Esophagus squamous epithelium (tissue), 5 donors: ENCODE results near the gene POLR2C. TPM values are rescaled to one million over a fixed set of nuclear protein-coding genes. Genes with fewer than 3 reads are reported as not detected.

Source experiments
- DNase-seq: peaks from one replicate; lab custom pipeline; 2025; lab: John Stamatoyannopoulos, UW
- H3K27ac ChIP-seq, 4 donors: fragments of 200-600 bp; sonication (generic); one replicate each; pipeline ENCODE4 v1.5.1; 2016 to 2019; ENCODE audit warnings: mild to moderate bottlenecking in 1 of 4
- H3K27me3 ChIP-seq, 4 donors: fragments of 200-600 bp; sonication (generic); 1 replicate in 3 of 4; 2 replicates in 1 of 4; pipeline versions ENCODE4 v1.5.1 to v1.6.0; 2017 to 2021; ENCODE audit warnings: antibody characterized with exemption in 1 of 4
- H3K36me3 ChIP-seq, 3 donors: fragments of 200-600 bp; sonication (generic); one replicate each; pipeline ENCODE4 v1.5.1; 2016 to 2019
- H3K4me1 ChIP-seq, 3 donors: fragments of 200-600 bp; sonication (generic); one replicate each; pipeline ENCODE4 v1.5.1; 2017 to 2019
- H3K4me3 ChIP-seq, 4 donors: fragments of 200-600 bp; sonication (generic); 1 replicate in 3 of 4; 2 replicates in 1 of 4; pipeline ENCODE4 v1.5.1; 2016 to 2019; ENCODE audit warnings: mild to moderate bottlenecking in 2 of 4, moderate library complexity in 1 of 4
- H3K9me3 ChIP-seq, 3 donors: fragments of 200-600 bp; sonication (generic); one replicate each; pipeline ENCODE4 v1.5.1; 2016 to 2019
- CTCF ChIP-seq, 6 experiments: fragments of 450-650 bp in 4 of 6; fragments of 200-600 bp in 2 of 6; sonication (generic) in 2 of 6; IDR thresholded peaks; one replicate each; pipeline ENCODE4 v1.5.1; 2016 to 2019; ENCODE audit warnings: antibody characterized with exemption in 6 of 6, mild to moderate bottlenecking in 4 of 6, moderate library complexity in 4 of 6
- POLR2A ChIP-seq, 4 donors: fragments of 450-650 bp; IDR thresholded peaks; one replicate each; pipeline ENCODE4 v1.6.1; 2017; ENCODE audit warnings: antibody characterized with exemption in 4 of 4, mild to moderate bottlenecking in 4 of 4, moderate library complexity in 3 of 4
- WGBS, 2 donors: methylation state at CpG; one replicate each; pipeline ENCODE4 v1.1.5; 2018; 5-methylcytosine and 5-hydroxymethylcytosine counted together
- intact Hi-C: fragments of 100-400 bp; cut with DNase I; formaldehyde crosslinking; loops from one replicate; pipeline ENCODE4 v1.15.0; 2022
- total RNA-seq, 4 donors: library from RNA; depleted of rRNA; stranded (reverse); fragments of >200 nt; gene quantifications; one replicate each; pipeline ENCODE4 v1.1.0, GENCODE V29; 2016
- donor health status: DM: yes; HTN: yes; CAD: no.

The POLR2C gene
- total RNA-seq, 4 donors from 2014 or later = 58.8 to 86.8 (median 71.1) TPM

GRCh38 chr16:57477531-57478202, 15.2 kb downstream of the POLR2C start:
- no peak for DNase-seq
- no peak for TF ChIP-seq CTCF (IDR thresholded peaks at IDR 0.05)
- TF ChIP-seq POLR2A (IDR thresholded peaks at IDR 0.05) = no peak
- peaks cover 0 to 61% (median 8%) of the 10 kb centered on the region in 3 donors for H3K36me3 ChIP-seq
- no peaks in the 10 kb centered on the region for H3K9me3 ChIP-seq
- intact Hi-C loops = loop anchor here (10.0 kb wide), 1 partner anchor 47 kb away; no protein-coding TSS in a partner anchor
- no peak overlapping the region for H3K27ac ChIP-seq
- H3K4me1 ChIP-seq = peaks cover 23 to 52% (median 27%) of the 10 kb centered on the region in 3 donors
- no peak overlapping the region for H3K4me3 ChIP-seq
- WGBS, 2 donors = 65 to 73% methylated on average over 2 to 4 of the region's 9 CpGs
- no peaks in the 10 kb centered on the region for H3K27me3 ChIP-seq

- Histone ChIP-seq H3K4me1 (peaks cover 23 to 52% (median 27%) of the 10 kb centered on the region in 3 donors), H3K27me3 (no peaks in the 10 kb centered on the region), H3K4me3 (peak overlapping the region; percentile 18 to 62 (median 40)), H3K36me3 (peaks cover 0 to 52% (median 0%) of the 10 kb centered on the region in 3 donors), H3K9me3 (no peaks in the 10 kb centered on the region), H3K27ac (peak overlapping the region in 3 of 4 donors; percentile 5 to 49 (median 31))
- DNase-seq = no peak
- intact Hi-C loops = loop anchor here (10.0 kb wide), 1 partner anchor 46 kb away; no protein-coding TSS in a partner anchor
- TF ChIP-seq CTCF (IDR thresholded peaks at IDR 0.05) (no peak), POLR2A (IDR thresholded peaks at IDR 0.05) (no peak)
- 53 to 62% methylated on average over 8 to 9 of the region's 15 CpGs for WGBS, 2 donors
Observed at GRCh38 chr16:57478396-57479204, 16.1 kb downstream of the POLR2C start.

GRCh38 chr16:57479205-57479975, 16.9 kb downstream of the POLR2C start:
- DNase-seq = no peak

More at GRCh38 chr16:57479205-57479975, 16.9 kb downstream of the POLR2C start:
- peak overlapping the region in 3 of 4 donors; percentile 5 to 77 (median 31) for H3K27ac ChIP-seq
- TF ChIP-seq CTCF (IDR thresholded peaks at IDR 0.05) = no peak
- TF ChIP-seq POLR2A (IDR thresholded peaks at IDR 0.05) = no peak
- H3K4me3 ChIP-seq = peak overlapping the region; percentile 18 to 62 (median 40)
- H3K4me1 ChIP-seq = peaks cover 28 to 60% (median 29%) of the 10 kb centered on the region in 3 donors
- H3K36me3 ChIP-seq = peaks cover 0 to 44% (median 0%) of the 10 kb centered on the region in 3 donors
- 28 to 31% methylated on average over 7 to 30 of the region's 36 CpGs for WGBS, 2 donors
- H3K9me3 ChIP-seq = no peaks in the 10 kb centered on the region
- H3K27me3 ChIP-seq = no peaks in the 10 kb centered on the region
- intact Hi-C loops = loop anchor here (10.0 kb wide), 1 partner anchor 45 kb away; no protein-coding TSS in a partner anchor
